Mucosa of gallbladder (tissue), 1 donor: ENCODE results near the gene TSEN2. TPM values are rescaled to one million over a fixed set of nuclear protein-coding genes. Genes with fewer than 3 reads are reported as not detected.

Experiments
- total RNA-seq: library from RNA; stranded (reverse); gene quantifications from one replicate; pipeline ENCODE4 v1.2.1, GENCODE V29; 2021
- donor health status: DM: no; HTN: no; CAD: no.

The TSEN2 gene
- total RNA-seq, 1 donor from 2014 or later = 13.6 TPM

Other genes with a start within 250 kb of the TSEN2 start
- 13.0 TPM for gene PPARG, start 195.4 kb upstream of the TSEN2 start, total RNA-seq
- 8.2 TPM for gene MKRN2OS, start 61.0 kb downstream of the TSEN2 start, total RNA-seq
- 24.5 TPM for gene MKRN2, start 72.6 kb downstream of the TSEN2 start, total RNA-seq
- 79.5 TPM for gene RAF1, start 179.6 kb downstream of the TSEN2 start, total RNA-seq